ENCODE results near the gene LRP5.
A peak's percentile ranks its signal among the peaks of the same experiment; 100 is the strongest.
"Not testable (repeated sequence)": the region's sequence is repeated elsewhere in the genome, so short reads cannot be mapped to it uniquely, and the experiment has no call there.

LRP5 gene

GRCh38 chr11:68424981-68425865 lies 112.8 kb downstream of the LRP5 start:
- DNase-seq = no peak

- no peak for DNase-seq
These were observed 113.5 kb downstream of the LRP5 start for GRCh38 chr11:68425866-68426380.

GRCh38 chr11:68429661-68430060 lies 117.3 kb downstream of the LRP5 start:
- DNase-seq = no peak

- peak; percentile 35 for DNase-seq
These were observed 118.0 kb downstream of the LRP5 start for GRCh38 chr11:68430384-68430783.

GRCh38 chr11:68430801-68431200 lies 118.4 kb downstream of the LRP5 start:
- peak; percentile 82 for DNase-seq

- peak; percentile 53 for DNase-seq
These were observed 119.7 kb downstream of the LRP5 start for GRCh38 chr11:68431984-68432645.

- DNase-seq = no peak
These were observed 120.5 kb downstream of the LRP5 start for GRCh38 chr11:68432874-68433273.

GRCh38 chr11:68433541-68433940 lies 121.2 kb downstream of the LRP5 start:
- DNase-seq = no peak

GRCh38 chr11:68434159-68434558 lies 121.8 kb downstream of the LRP5 start:
- DNase-seq = not testable (repeated sequence)

- DNase-seq = no peak
These were observed 123.9 kb downstream of the LRP5 start for GRCh38 chr11:68436162-68436888.

GRCh38 chr11:68436985-68437926 lies 124.9 kb downstream of the LRP5 start:
- peak; percentile 53 for DNase-seq

GRCh38 chr11:68437927-68438657 lies 125.7 kb downstream of the LRP5 start:
- no peak for DNase-seq

- DNase-seq = no peak
These were observed 126.4 kb downstream of the LRP5 start for GRCh38 chr11:68438658-68439259.

GRCh38 chr11:68439355-68440065 lies 127.1 kb downstream of the LRP5 start:
- DNase-seq = peak; percentile 58

- no peak for DNase-seq
These were observed 127.8 kb downstream of the LRP5 start for GRCh38 chr11:68440224-68440623.

- peak; percentile 86 for DNase-seq
These were observed 129.3 kb downstream of the LRP5 start for GRCh38 chr11:68441466-68442230.

GRCh38 chr11:68442433-68442832 lies 130.0 kb downstream of the LRP5 start:
- peak; percentile 21 for DNase-seq

- no peak for DNase-seq
These were observed 132.2 kb downstream of the LRP5 start for GRCh38 chr11:68444566-68444965.

- no peak for DNase-seq
These were observed 133.2 kb downstream of the LRP5 start for GRCh38 chr11:68445531-68446035.
